ENCODE measurements around the gene STK38. TPM values are rescaled to one million over a fixed set of nuclear protein-coding genes. Genes with fewer than 3 reads are reported as not detected.
"Not testable (repeated sequence)": the region's sequence is repeated elsewhere in the genome, so short reads cannot be mapped to it uniquely, and the experiment has no call there.

The STK38 gene
- 54.4 TPM for polyA plus RNA-seq (2013, experiment 1 of 2; ENCODE audit: insufficient read length)
- 62.6 TPM for polyA plus RNA-seq (2013, experiment 2 of 2; ENCODE audit: insufficient read length)

GRCh38 chr6:36546920-36547645 lies at the start of gene STK38:
Gene STK38, minus strand, starts transcription at chr6:36547479. Its CDS starts 7,277 bp downstream, at chr6:36540202.
- peak; percentile 85 for DNase-seq

- peak; percentile 52 for DNase-seq
Observed at GRCh38 chr6:36596356-36596755, 49.1 kb upstream of the STK38 start.

- DNase-seq: peak; percentile 65
Observed at GRCh38 chr6:36594816-36595643, 47.8 kb upstream of the STK38 start.

- peak; percentile 98 for DNase-seq
Observed at GRCh38 chr6:36594029-36594815, 46.9 kb upstream of the STK38 start, which contains the start of gene SRSF3. Gene SRSF3, plus strand, starts transcription at chr6:36594362. Its CDS starts 2,401 bp downstream, at chr6:36596763.

GRCh38 chr6:36593569-36594028 lies 46.3 kb upstream of the STK38 start:
- peak; percentile 58 for DNase-seq

- DNase-seq: no peak
Observed at GRCh38 chr6:36592221-36592655, 45.0 kb upstream of the STK38 start.

- DNase-seq: peak; percentile 85
Observed at GRCh38 chr6:36590237-36590636, 43.0 kb upstream of the STK38 start.

GRCh38 chr6:36589025-36589400 lies 41.7 kb upstream of the STK38 start:
- DNase-seq: not testable (repeated sequence)

GRCh38 chr6:36586606-36587005 lies 39.3 kb upstream of the STK38 start:
- no peak for DNase-seq

- peak; percentile 62 for DNase-seq
Observed at GRCh38 chr6:36581716-36582115, 34.4 kb upstream of the STK38 start.

GRCh38 chr6:36580184-36580526 lies 32.9 kb upstream of the STK38 start:
- DNase-seq: no peak

- DNase-seq: no peak
Observed at GRCh38 chr6:36578431-36578830, 31.2 kb upstream of the STK38 start.

- DNase-seq: no peak
Observed at GRCh38 chr6:36578030-36578429, 30.8 kb upstream of the STK38 start.

- DNase-seq: peak; percentile 97
Observed at GRCh38 chr6:36577301-36577700, 30.0 kb upstream of the STK38 start.

- DNase-seq: no peak
Observed at GRCh38 chr6:36576578-36576977, 29.3 kb upstream of the STK38 start.

GRCh38 chr6:36574679-36575078 lies 27.4 kb upstream of the STK38 start:
- no peak for DNase-seq

GRCh38 chr6:36572353-36573311 lies 25.4 kb upstream of the STK38 start:
- not testable (repeated sequence) for DNase-seq

GRCh38 chr6:36571122-36572043 lies 24.1 kb upstream of the STK38 start:
- DNase-seq: no peak

GRCh38 chr6:36570264-36570663 lies 23.0 kb upstream of the STK38 start:
- DNase-seq: no peak

GRCh38 chr6:36566418-36566905 lies 19.2 kb upstream of the STK38 start:
- no peak for DNase-seq

All from fibroblast of skin of back (primary cell).